ENCODE measurements around the gene PCSK2. TPM values are rescaled to one million over a fixed set of nuclear protein-coding genes. Genes with fewer than 3 reads are reported as not detected.

Gene PCSK2
- total RNA-seq, 1 donor from 2014 or later, result 1.7 TPM

GRCh38 chr20:17317341-17317740 is 90.5 kb downstream of the PCSK2 start:
- ATAC-seq (no peak), DNase-seq (no peak)
- intact Hi-C loops (cut with micrococcal nuclease), result no loop called here

- ATAC-seq (no peak), DNase-seq (no peak)
- intact Hi-C loops (cut with micrococcal nuclease), result no loop called here
Measured at GRCh38 chr20:17320456-17320855, 93.6 kb downstream of the PCSK2 start.

GRCh38 chr20:17326096-17326495 is 99.3 kb downstream of the PCSK2 start:
- DNase-seq (no peak), ATAC-seq (no peak)
- intact Hi-C loops (cut with micrococcal nuclease), result no loop called here

GRCh38 chr20:17327185-17328148 is 100.6 kb downstream of the PCSK2 start:
- intact Hi-C loops (cut with micrococcal nuclease), result no loop called here
- ATAC-seq (no peak), DNase-seq (no peak)

- intact Hi-C loops (cut with micrococcal nuclease), result no loop called here
- DNase-seq (no peak), ATAC-seq (no peak)
Measured at GRCh38 chr20:17334932-17335331, 108.1 kb downstream of the PCSK2 start.

GRCh38 chr20:17339000-17339399 is 112.2 kb downstream of the PCSK2 start:
- intact Hi-C loops (cut with micrococcal nuclease), result no loop called here
- DNase-seq (no peak), ATAC-seq (no peak)

GRCh38 chr20:17343091-17343490 is 116.3 kb downstream of the PCSK2 start:
- no peak for ATAC-seq
- intact Hi-C loops (cut with micrococcal nuclease), result no loop called here
- no peak for DNase-seq

- ATAC-seq (no peak), DNase-seq (no peak)
- intact Hi-C loops (cut with micrococcal nuclease), result no loop called here
Measured at GRCh38 chr20:17343656-17344452, 117.0 kb downstream of the PCSK2 start.

- ATAC-seq (no peak), DNase-seq (no peak)
- intact Hi-C loops (cut with micrococcal nuclease), result no loop called here
Measured at GRCh38 chr20:17344790-17345189, 118.0 kb downstream of the PCSK2 start.

- DNase-seq (no peak), ATAC-seq (no peak)
- intact Hi-C loops (cut with micrococcal nuclease), result no loop called here
Measured at GRCh38 chr20:17345321-17345720, 118.5 kb downstream of the PCSK2 start.

GRCh38 chr20:17350321-17350720 is 123.5 kb downstream of the PCSK2 start:
- ATAC-seq, result no peak
- DNase-seq, result no peak
- intact Hi-C loops (cut with micrococcal nuclease), result no loop called here

- DNase-seq, result no peak
- intact Hi-C loops (cut with micrococcal nuclease), result no loop called here
- ATAC-seq, result no peak
Measured at GRCh38 chr20:17357238-17357637, 130.4 kb downstream of the PCSK2 start.

- DNase-seq (no peak), ATAC-seq (no peak)
- intact Hi-C loops (cut with micrococcal nuclease), result no loop called here
Measured at GRCh38 chr20:17358854-17359253, 132.0 kb downstream of the PCSK2 start.

GRCh38 chr20:17364681-17365080 is 137.8 kb downstream of the PCSK2 start:
- intact Hi-C loops (cut with micrococcal nuclease), result no loop called here
- DNase-seq (no peak), ATAC-seq (no peak)

GRCh38 chr20:17365831-17366230 is 139.0 kb downstream of the PCSK2 start:
- DNase-seq (no peak), ATAC-seq (no peak)
- intact Hi-C loops (cut with micrococcal nuclease), result no loop called here

- ATAC-seq, result no peak
- intact Hi-C loops (cut with micrococcal nuclease), result no loop called here
Measured at GRCh38 chr20:17369506-17369905, 142.7 kb downstream of the PCSK2 start.

GRCh38 chr20:17372806-17373440 is 146.1 kb downstream of the PCSK2 start:
- no peak for ATAC-seq
- intact Hi-C loops (cut with micrococcal nuclease), result no loop called here

More at GRCh38 chr20:17369506-17369905, 142.7 kb downstream of the PCSK2 start:
- DNase-seq, result no peak

GRCh38 chr20:17374086-17374485 is 147.2 kb downstream of the PCSK2 start:
- DNase-seq (no peak), ATAC-seq (no peak)
- intact Hi-C loops (cut with micrococcal nuclease), result no loop called here

More at GRCh38 chr20:17372806-17373440, 146.1 kb downstream of the PCSK2 start:
- no peak for DNase-seq

- no peak for DNase-seq
- no peak for ATAC-seq
- intact Hi-C loops (cut with micrococcal nuclease), result no loop called here
Measured at GRCh38 chr20:17376031-17376430, 149.2 kb downstream of the PCSK2 start.

- intact Hi-C loops (cut with micrococcal nuclease), result no loop called here
- DNase-seq (no peak), ATAC-seq (no peak)
Measured at GRCh38 chr20:17377231-17377630, 150.4 kb downstream of the PCSK2 start.
